OCI-LY1 (cell line): ENCODE results near the gene KLK14.

Experiments
- EZH2 ChIP-seq: fragments of 200-600 bp; sonication (generic), shearing (Covaris generic); IDR thresholded peaks from 2 replicates; pipeline ENCODE4 v1.8.0; 2017; ENCODE audit warnings: borderline replicate concordance, mixed run types, mild to moderate bottlenecking, antibody characterized with exemption, low read length, moderate library complexity, mixed read lengths
- TF ChIP-seq, protein P1 (sequence below): fragments of 200-600 bp; sonication (generic), shearing (Covaris generic); IDR thresholded peaks from 2 replicates; pipeline ENCODE4 v1.5.1; 2017; ENCODE audit warnings: mild to moderate bottlenecking, antibody characterized with exemption, low read length, moderate library complexity, mixed read lengths

DNA sequence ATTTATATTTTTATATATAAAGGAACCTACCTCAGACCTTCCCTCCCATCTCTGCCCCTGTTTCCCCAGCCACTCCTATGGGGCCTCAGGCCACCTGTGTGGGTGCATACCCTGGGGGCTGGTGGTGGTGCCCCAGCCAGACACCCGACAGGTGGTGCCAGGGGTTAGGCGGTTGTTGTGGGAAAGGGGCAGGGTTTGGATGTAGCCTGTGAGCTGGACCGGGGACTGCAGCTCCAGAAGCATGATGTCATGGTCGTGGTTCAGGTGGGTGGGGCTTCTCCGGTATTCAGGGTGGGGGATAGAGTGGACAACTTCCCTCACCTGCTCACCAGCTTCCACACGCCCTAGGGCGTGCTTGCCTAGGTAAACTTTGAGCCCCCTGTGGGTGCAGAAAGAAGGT lies 23.0 kb downstream of the KLK14 start:
- TF ChIP-seq, protein P1, sequence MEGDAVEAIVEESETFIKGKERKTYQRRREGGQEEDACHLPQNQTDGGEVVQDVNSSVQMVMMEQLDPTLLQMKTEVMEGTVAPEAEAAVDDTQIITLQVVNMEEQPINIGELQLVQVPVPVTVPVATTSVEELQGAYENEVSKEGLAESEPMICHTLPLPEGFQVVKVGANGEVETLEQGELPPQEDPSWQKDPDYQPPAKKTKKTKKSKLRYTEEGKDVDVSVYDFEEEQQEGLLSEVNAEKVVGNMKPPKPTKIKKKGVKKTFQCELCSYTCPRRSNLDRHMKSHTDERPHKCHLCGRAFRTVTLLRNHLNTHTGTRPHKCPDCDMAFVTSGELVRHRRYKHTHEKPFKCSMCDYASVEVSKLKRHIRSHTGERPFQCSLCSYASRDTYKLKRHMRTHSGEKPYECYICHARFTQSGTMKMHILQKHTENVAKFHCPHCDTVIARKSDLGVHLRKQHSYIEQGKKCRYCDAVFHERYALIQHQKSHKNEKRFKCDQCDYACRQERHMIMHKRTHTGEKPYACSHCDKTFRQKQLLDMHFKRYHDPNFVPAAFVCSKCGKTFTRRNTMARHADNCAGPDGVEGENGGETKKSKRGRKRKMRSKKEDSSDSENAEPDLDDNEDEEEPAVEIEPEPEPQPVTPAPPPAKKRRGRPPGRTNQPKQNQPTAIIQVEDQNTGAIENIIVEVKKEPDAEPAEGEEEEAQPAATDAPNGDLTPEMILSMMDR: no peak
- no peak for TF ChIP-seq EZH2
